GM23338 (cell line): ENCODE data around the gene SIGLEC6. TPM values are rescaled to one million over a fixed set of nuclear protein-coding genes. Genes with fewer than 3 reads are reported as not detected.

Experiments used
- polyA plus RNA-seq: library from polyadenylated mRNA; unstranded; fragments of >200 nt; fragmentation: Nextera tagmentation; extraction: Ambion mirVana; gene quantifications from 2 replicates; pipeline ENCODE4 v1.2.1, GENCODE V29; 2016
- small RNA-seq: library from RNA; depleted of rRNA; stranded (forward); fragments of <200 nt; gene quantifications from one replicate; pipeline ENCODE3, GENCODE V24; 2014; ENCODE audit warnings: low replicate concordance
- total RNA-seq: library from RNA; depleted of rRNA; stranded (reverse); fragments of >200 nt; shearing (Covaris generic); gene quantifications from 2 replicates; pipeline ENCODE4 v1.2.3, GENCODE V29; 2014; rRNA removed

Gene SIGLEC6
- total and polyA plus RNA-seq, 2 experiments from 2014 or later: 0.76 TPM; not detected in 1

Small RNAs within 50 kb of the gene (small RNA-seq; reads per million reads assigned to genes)
- gene AC020914.3: not detected

Other genes starting within 250 kb of the SIGLEC6 start
- 29.1 and 29.4 TPM in 2 replicates for gene IGLON5, start 220.0 kb downstream of the SIGLEC6 start, total RNA-seq
- gene IGLON5, start 220.0 kb downstream of the SIGLEC6 start, polyA plus RNA-seq: 5.0 and 5.4 TPM in 2 replicates
- 8.5 and 10.4 TPM in 2 replicates for gene VSIG10L, start 189.5 kb downstream of the SIGLEC6 start, total RNA-seq
- 9.6 and 9.8 TPM in 2 replicates for gene VSIG10L, start 189.5 kb downstream of the SIGLEC6 start, polyA plus RNA-seq
- 37.3 and 42.3 TPM in 2 replicates for gene ETFB, start 165.3 kb downstream of the SIGLEC6 start, total RNA-seq
- gene ETFB, start 165.3 kb downstream of the SIGLEC6 start, polyA plus RNA-seq: 59.3 and 63.4 TPM in 2 replicates
- not detected in 2 replicates for gene CLDND2, start 162.7 kb downstream of the SIGLEC6 start, total RNA-seq
- 7.7 and 12.1 TPM in 2 replicates for gene CLDND2, start 162.7 kb downstream of the SIGLEC6 start, polyA plus RNA-seq
- not detected in 2 replicates for gene NKG7, start 159.0 kb downstream of the SIGLEC6 start, total RNA-seq
- not detected in 2 replicates for gene NKG7, start 159.0 kb downstream of the SIGLEC6 start, polyA plus RNA-seq
- not detected in 2 replicates for gene LIM2, start 143.7 kb downstream of the SIGLEC6 start, total RNA-seq
- not detected in 2 replicates for gene LIM2, start 143.7 kb downstream of the SIGLEC6 start, polyA plus RNA-seq
- gene C19orf84, start 141.1 kb downstream of the SIGLEC6 start, total RNA-seq: 1.4 and 5.6 TPM in 2 replicates
- 3.9 and 4.4 TPM in 2 replicates for gene C19orf84, start 141.1 kb downstream of the SIGLEC6 start, polyA plus RNA-seq
- gene SIGLEC10, start 114.0 kb downstream of the SIGLEC6 start, total RNA-seq: not detected in 2 replicates
- gene SIGLEC10, start 114.0 kb downstream of the SIGLEC6 start, polyA plus RNA-seq: 0.47 and 0.56 TPM in 2 replicates
- gene SIGLEC8, start 73.2 kb downstream of the SIGLEC6 start, total RNA-seq: not detected in 2 replicates
- gene SIGLEC8, start 73.2 kb downstream of the SIGLEC6 start, polyA plus RNA-seq: not detected in 2 replicates
- not detected in 2 replicates for gene CEACAM18, start 53.1 kb downstream of the SIGLEC6 start, total RNA-seq
- not detected in 2 replicates for gene CEACAM18, start 53.1 kb downstream of the SIGLEC6 start, polyA plus RNA-seq
- not detected in 2 replicates for gene SIGLEC12, start 29.9 kb downstream of the SIGLEC6 start, total RNA-seq
- gene SIGLEC12, start 29.9 kb downstream of the SIGLEC6 start, polyA plus RNA-seq: not detected in 2 replicates
- gene ZNF175, start 39.6 kb upstream of the SIGLEC6 start, total RNA-seq: 6.3 and 7.4 TPM in 2 replicates
- 2.3 and 5.8 TPM in 2 replicates for gene ZNF175, start 39.6 kb upstream of the SIGLEC6 start, polyA plus RNA-seq
- gene SIGLEC5, start 98.7 kb upstream of the SIGLEC6 start, total RNA-seq: not detected in 2 replicates
- not detected in 2 replicates for gene SIGLEC5, start 98.7 kb upstream of the SIGLEC6 start, polyA plus RNA-seq
- gene SIGLEC14, start 115.2 kb upstream of the SIGLEC6 start, total RNA-seq: not detected in 2 replicates
- gene SIGLEC14, start 115.2 kb upstream of the SIGLEC6 start, polyA plus RNA-seq: 0.10 TPM in 1 of 2 replicates, not detected in the other
- 5.1 and 5.2 TPM in 2 replicates for gene SPACA6, start 161.7 kb upstream of the SIGLEC6 start, total RNA-seq
- 8.2 and 11.5 TPM in 2 replicates for gene SPACA6, start 161.7 kb upstream of the SIGLEC6 start, polyA plus RNA-seq
- 1.8 and 2.0 TPM in 2 replicates for gene HAS1, start 192.3 kb upstream of the SIGLEC6 start, total RNA-seq
- 0.40 and 0.75 TPM in 2 replicates for gene HAS1, start 192.3 kb upstream of the SIGLEC6 start, polyA plus RNA-seq
- gene FPR1, start 220.2 kb upstream of the SIGLEC6 start, total RNA-seq: not detected in 2 replicates
- not detected in 2 replicates for gene FPR1, start 220.2 kb upstream of the SIGLEC6 start, polyA plus RNA-seq
- gene FPR2, start 229.5 kb upstream of the SIGLEC6 start, total RNA-seq: not detected in 2 replicates
- not detected in 2 replicates for gene FPR2, start 229.5 kb upstream of the SIGLEC6 start, polyA plus RNA-seq